ENCODE measurements around the gene PHOSPHO2.

The PHOSPHO2 gene, protein sequence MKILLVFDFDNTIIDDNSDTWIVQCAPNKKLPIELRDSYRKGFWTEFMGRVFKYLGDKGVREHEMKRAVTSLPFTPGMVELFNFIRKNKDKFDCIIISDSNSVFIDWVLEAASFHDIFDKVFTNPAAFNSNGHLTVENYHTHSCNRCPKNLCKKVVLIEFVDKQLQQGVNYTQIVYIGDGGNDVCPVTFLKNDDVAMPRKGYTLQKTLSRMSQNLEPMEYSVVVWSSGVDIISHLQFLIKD

GRCh38 chr2:169694113-169694893 is at the start of gene PHOSPHO2, which contains the start of gene CFAP210:
Gene PHOSPHO2 (plus strand): TSS chr2:169694469. CDS start chr2:169700972, 6,503 bp downstream.
Gene CFAP210 (minus strand): TSS chr2:169694405. CDS start chr2:169694327, 78 bp downstream.
- DNase-seq, result peak; percentile 99

DNA sequence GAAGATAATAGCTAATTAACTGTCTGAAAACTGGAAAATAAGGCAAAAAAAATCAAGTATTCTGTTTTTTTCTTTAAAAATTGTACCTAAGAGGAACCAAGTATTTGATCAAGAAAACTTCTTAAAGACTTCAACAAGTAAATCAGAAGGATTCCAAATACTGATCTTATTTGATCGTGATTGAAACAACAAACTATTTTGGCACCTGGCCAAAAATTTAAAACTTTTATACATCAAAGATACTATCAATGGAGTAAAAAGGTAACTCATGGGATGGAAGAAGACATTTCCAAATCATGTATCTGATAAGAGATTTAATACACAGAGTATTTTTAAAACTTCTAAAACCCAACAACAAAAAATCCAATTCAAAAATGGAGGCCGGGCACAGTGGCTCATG is 46.8 kb upstream of the PHOSPHO2 start:
- DNase-seq, result no peak

DNA sequence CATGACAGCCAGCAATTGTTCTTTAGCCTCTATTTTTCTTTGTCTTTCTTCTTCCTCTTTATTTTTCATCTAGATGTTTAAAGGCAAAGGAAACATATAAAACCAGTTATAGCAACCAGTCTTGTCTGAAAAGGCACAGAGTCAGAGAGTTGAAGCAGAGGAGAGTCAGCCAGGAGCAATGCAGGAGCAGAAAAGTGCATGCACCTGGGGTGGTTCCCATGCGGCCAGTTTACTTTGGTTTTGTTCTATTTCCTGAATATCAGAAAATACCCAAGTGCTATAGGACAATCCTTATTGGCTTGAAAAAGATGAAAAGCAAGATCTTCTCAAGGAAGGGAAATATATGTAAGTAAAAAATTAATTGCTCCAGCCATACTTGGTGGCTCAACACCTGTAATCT is 45.0 kb upstream of the PHOSPHO2 start:
- DNase-seq, result no peak

- DNase-seq, result no peak
Observed at GRCh38 chr2:169653636-169654035, 40.6 kb upstream of the PHOSPHO2 start.

DNA sequence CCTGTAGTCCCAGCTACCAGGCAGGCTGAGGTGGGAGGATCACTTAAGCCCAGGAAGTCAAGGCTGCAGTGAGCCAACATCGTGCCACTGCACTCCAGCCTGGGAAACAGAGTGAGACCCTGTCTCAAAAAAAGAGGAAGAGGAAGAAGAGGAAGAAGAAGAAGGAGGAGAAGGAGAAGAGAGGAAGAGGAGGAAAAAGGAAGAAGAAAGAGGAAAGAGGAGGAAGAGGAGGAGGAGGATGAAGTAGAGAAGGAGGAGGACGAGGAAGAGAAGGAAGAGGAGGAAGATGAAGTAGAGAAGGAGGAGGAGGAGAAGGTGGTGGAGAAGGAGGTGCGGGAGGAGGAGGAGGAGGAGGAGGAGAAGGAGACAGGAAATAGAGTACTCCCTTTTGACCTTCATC is 38.1 kb upstream of the PHOSPHO2 start:
- no peak for DNase-seq

GRCh38 chr2:169658877-169659276 is 35.4 kb upstream of the PHOSPHO2 start:
- no peak for DNase-seq

DNA sequence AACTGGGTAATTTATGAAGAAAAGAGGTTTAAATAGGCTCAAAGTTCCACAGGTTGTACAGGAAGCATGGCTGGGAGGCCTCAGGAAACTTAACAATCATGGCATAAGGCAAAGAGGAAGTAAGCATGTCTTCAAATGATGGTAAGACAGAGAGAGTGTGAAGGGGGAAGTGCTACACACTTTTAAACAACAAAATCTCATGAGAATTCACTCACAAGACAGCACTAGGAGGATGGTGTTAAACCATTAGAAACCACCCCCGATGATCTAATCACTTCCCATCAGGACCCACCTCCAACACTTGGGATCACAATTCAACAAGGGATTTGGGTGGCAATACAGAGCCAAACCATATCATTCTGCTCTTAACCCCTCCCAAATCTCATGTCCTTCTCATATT is 34.9 kb upstream of the PHOSPHO2 start:
- DNase-seq, result no peak

DNA sequence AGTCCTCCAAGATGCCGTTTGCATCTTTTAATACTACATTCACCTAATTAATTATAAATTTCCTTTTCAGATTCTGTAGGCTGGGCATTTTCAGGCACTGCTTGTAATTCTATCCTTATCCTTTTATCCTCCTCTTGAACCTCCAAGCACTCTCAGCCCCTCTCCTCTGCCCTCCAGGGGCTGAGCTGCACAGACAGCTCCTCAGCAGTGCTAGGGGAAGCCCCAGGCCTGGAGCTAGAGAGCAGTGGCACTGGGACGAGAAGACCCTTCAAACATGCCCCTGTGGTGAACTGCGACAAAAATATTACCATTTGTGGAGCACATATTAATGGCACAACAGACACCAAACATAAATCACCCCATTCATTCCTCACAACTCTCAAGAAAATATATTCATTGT is 33.0 kb upstream of the PHOSPHO2 start:
- no peak for DNase-seq

DNA sequence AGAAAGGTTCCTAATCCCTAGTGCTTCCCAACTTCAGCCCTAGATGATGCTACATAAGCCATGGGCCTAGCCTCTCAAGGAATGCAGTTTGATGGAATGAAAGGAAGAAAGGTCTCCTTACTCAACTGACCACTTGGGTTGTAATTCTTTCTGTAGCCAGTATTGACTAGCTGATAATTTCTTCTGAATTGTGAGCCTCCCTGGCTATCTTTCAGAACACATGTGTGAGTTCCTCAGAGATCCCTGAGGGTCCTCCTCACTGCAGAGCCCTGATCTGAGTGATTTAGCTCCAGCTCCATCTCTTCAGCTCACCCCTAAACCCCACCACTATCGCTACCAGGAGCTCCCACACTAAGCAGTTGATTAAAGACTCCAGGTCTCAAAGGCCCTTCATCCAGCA is 31.5 kb upstream of the PHOSPHO2 start:
- DNase-seq, result no peak

GRCh38 chr2:169663247-169663646 is 31.0 kb upstream of the PHOSPHO2 start:
- DNase-seq, result no peak

GRCh38 chr2:169664600-169664977 is 29.7 kb upstream of the PHOSPHO2 start:
- DNase-seq, result no peak

- no peak for DNase-seq
Observed at GRCh38 chr2:169664978-169665930, 29.0 kb upstream of the PHOSPHO2 start.

DNA sequence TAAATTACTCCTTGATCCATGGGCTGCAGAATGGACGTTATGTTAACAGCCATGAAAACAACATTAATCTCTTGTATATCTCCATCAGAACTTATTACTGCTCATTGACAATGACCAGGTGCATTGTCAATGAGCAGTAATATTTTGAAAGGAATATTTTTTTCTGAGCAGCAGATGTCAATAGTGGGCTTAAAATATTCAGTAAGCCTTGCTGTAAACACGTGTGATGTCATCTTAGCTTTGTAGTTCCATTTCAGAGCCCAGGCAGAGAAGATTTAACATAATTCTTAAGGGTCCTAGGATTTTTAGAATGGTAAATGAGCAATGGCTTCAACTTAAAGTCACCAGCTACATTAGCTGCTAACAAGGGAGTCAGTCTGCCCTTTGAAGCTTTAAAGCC is 26.7 kb upstream of the PHOSPHO2 start:
- DNase-seq, result no peak

DNA sequence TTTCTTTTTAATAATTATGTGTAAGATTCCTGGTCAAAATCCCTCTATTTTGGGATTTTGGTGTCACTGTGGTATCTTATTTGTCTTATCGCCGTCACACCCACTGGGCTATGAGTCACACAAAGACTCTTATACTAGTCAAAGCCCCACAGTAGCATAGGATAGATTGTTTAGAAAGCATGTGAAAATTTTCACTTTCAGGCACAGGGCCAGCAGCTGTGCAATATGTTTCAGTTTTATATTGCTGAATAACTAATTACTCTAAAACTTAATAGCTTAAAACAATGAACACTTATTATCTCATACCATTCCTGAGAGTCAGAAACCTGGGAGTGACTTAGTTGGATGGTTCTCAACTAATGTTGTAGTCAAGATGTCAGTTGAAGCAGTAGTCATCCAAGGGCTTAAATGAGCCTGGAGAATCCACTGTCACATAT is 24.0 kb upstream of the PHOSPHO2 start:
- no peak for DNase-seq

DNA sequence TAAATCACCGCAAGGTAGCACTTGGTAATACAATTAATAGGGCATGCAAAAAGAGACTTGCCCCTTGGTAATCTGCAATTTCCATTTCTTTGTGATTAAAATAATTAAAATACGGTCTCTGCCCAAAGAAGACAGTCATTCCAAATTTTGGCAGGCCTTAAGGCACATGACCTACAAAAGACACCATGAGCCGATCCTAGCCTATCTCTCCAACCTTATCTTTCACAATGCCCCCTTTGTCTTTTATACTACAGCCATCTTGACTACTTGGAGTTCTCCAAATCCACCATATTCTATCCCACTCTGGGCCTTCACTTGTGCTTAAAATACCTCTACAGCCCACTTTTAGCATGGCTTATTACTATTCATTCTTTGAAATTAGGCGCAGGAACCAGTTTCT is 23.3 kb upstream of the PHOSPHO2 start:
- no peak for DNase-seq

DNA sequence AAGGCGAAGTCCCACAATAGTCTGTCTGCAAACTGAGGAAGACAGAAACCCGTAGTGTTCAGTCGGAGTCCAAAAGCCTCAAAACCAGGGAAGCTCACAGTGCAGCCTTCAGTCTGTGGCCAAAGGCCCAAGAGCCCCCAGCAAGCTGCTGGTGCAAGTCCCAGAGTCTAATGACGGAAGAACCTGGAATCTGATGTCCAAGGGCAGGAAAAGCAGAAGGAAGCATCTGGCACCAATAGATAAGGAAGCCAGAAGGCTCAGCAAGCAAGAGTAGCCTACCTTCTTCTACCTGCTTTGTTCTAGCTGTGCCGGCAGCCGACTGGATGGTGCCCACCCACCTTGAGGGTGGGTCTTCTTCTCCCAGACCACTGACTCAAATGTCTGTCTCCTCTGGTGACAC is 21.9 kb upstream of the PHOSPHO2 start:
- DNase-seq, result no peak

DNA sequence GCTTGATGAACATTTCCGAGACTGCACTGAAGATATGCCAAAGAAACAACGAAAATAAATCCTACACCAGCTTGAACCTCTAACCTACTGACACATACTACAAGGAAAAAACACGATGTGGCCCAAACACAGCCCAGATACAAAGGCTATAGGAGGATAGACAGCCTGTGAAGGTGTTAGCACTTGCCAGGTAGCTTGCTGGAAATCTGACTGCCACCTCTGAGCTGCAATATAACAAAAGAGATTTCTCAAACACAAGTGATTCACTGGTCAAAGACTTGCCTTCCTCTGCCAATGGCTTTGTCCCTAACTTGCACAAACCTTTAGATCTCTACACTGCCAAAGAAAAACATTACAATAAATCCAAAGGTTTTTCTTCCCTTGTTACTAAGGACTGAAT is 21.2 kb upstream of the PHOSPHO2 start:
- DNase-seq, result no peak

- no peak for DNase-seq
Observed at GRCh38 chr2:169673921-169674320, 20.3 kb upstream of the PHOSPHO2 start.

- DNase-seq, result no peak
Observed at GRCh38 chr2:169676357-169676756, 17.9 kb upstream of the PHOSPHO2 start.

DNA sequence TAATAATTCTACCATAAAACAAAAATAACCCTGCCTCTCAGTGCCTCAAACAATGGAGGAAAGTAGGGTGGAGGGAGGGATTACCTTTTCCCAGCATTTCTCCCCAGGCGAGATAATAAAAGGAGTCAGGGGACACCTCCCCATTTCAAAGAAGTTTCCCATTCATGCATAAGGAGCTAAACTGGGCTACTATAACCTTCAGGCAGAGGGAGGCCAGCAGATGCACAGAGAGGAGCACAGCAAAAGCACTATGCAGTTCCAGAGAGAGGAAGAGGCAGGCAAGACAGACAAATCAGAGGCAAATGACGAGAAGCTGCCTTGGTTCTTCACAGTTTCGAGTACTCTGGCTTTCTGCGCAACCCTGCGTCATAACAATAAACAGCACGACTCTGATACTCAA is 17.4 kb upstream of the PHOSPHO2 start:
- DNase-seq, result no peak

- DNase-seq, result peak; percentile 12
Observed at GRCh38 chr2:169683054-169683424, 11.2 kb upstream of the PHOSPHO2 start.

DNA sequence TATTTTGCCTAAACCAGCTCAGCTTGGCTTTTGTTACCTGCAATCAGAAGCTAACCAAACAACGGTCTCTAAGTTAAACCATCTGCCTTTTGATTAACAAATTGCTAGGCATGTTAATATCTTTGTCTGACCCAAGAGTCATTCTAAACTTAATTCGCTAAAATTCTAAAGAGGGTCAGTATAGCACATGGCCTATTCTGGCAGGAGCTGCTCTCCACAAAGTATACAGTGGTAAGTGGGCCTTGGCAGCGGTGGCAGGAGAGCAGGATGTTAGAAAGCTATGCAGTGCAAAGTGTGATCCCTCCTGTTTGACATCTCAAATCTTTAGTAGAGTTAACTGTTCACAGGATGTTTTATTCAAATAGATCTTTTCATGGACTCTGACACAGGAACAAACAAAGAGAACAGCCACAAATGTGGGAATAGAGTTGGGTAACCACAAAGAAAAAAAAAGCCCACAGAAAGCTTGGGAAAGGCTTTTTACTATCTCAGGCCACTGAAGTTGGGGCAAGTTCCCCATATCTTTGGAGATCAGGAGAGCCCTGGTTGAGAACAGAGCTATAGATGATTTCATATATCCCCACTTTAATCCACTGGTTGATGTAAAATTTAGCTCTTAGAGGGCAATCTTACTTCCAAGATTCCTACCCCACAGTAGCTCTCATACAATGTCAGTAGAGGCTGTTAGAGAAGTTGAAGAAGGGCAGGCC is 10.7 kb upstream of the PHOSPHO2 start:
- DNase-seq, result no peak

DNA sequence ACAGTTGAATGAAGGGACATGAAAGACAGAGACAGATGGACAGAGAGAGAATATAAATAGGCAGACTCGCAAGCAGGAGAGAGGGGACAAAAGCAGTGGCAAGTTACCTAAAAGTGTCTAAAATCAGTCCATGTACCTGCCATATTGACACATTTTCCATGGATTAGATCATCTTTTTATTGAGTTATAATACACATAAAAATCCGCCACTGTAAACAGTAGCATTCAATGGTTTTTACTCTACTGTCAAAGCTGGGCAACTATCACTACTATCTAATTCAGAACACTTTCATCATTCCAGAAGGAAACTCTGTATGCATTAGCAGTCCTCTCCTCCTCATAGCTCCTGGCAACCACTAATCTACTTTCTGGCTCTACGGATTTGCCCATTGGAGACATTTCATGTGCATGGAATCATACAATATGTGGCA is 10.1 kb upstream of the PHOSPHO2 start:
- no peak for DNase-seq

Data from stimulated activated CD4-positive, alpha-beta T cell treated with anti-CD3 and anti-CD28 coated beads, Interleukin-15, amount 100 ng/mL, for 24 hours (primary cell).